ENCODE measurements around the gene STK17B. TPM values are rescaled to one million over a fixed set of nuclear protein-coding genes. Genes with fewer than 3 reads are reported as not detected.

The STK17B gene
- total and polyA plus RNA-seq, 10 of the 15 experiments (the other 5 are each of a cell fraction or from before 2014, with no cell fraction given), result 21.2 to 108 (median 53.7) TPM

- WGBS (ENCODE audit: insufficient coverage, insufficient replicate concordance, low lambda C conversion rate, missing lambda C conversion rate), result 84% methylated on average over 3 of the region's 3 CpGs
- Histone ChIP-seq H3K36me3 (ENCODE audit: control insufficient read depth in 2 of 2, insufficient read depth in 2 of 2, low read length in 1 of 2) (no peaks in the 10 kb centered on the region), H4K20me1 (ENCODE audit: control insufficient read depth, insufficient read depth) (no peaks in the 10 kb centered on the region), H2AFZ (ENCODE audit: control insufficient read depth, low read depth, low read length) (no peak overlapping the region), H3K9ac (ENCODE audit: control insufficient read depth, insufficient read depth, low read length) (no peak overlapping the region), H3K79me2 (ENCODE audit: control insufficient read depth, insufficient read depth, low read length) (no peaks in the 10 kb centered on the region), H3K27ac (ENCODE audit: control insufficient read depth, insufficient read depth) (no peak overlapping the region), H3K9me3 (replicated peaks; ENCODE audit: control insufficient read depth, insufficient read depth, low read length) (no peaks in the 10 kb centered on the region), H3K4me3 (no peak overlapping the region), H3K4me2 (ENCODE audit: control insufficient read depth, insufficient read depth) (no peak overlapping the region), H3K27me3 (replicated peaks in 1 of 2; ENCODE audit: control insufficient read depth in 2 of 2, insufficient read depth in 2 of 2, low read length in 1 of 2) (no peaks in the 10 kb centered on the region), H3K4me1 (ENCODE audit: control insufficient read depth, insufficient read depth, low read length) (peaks cover 17% of the 10 kb centered on the region)
- TF ChIP-seq BCL3 (IDR thresholded peaks at IDR 0.05; ENCODE audit: borderline replicate concordance, insufficient read depth, low read depth, low read length, poor library complexity, severe bottlenecking), result no peak
- TF ChIP-seq ZZZ3 (IDR thresholded peaks at IDR 0.05; ENCODE audit: control insufficient read depth, insufficient read length, low read depth), result no peak
- TF ChIP-seq TCF7 (IDR thresholded peaks at IDR 0.05; ENCODE audit: borderline replicate concordance), result no peak
- TF ChIP-seq USF2 (IDR thresholded peaks at IDR 0.05; ENCODE audit: borderline replicate concordance, low read depth, low read length), result no peak
- TF ChIP-seq STAT3 (IDR thresholded peaks at IDR 0.05; ENCODE audit: low read depth, low read length), result no peak
- no peak for TF ChIP-seq IRF5 (IDR thresholded peaks at IDR 0.05; ENCODE audit: borderline replicate concordance)
- TF ChIP-seq POLR2AphosphoS5 (IDR thresholded peaks at IDR 0.05; ENCODE audit: low read length), result no peak
- no peak for TF ChIP-seq PAX8 (IDR thresholded peaks at IDR 0.05)
- TF ChIP-seq CTCF (IDR thresholded peaks at IDR 0.05 in 2 of 3, conservative IDR thresholded peaks at IDR 0.05 in 1 of 3; ENCODE audit: control insufficient read depth in 2 of 3, extremely low read depth in 1 of 3, insufficient read depth in 1 of 3, low read depth in 3 of 3, low read length in 3 of 3), result no peak
- FAIRE-seq, result no peak
- ChIA-PET CTCF (interaction anchor here (0.7 to 3.1 kb wide), 3 partner anchors 11 to 93 kb away, joined by 3 to 14 read pairs (median 4); no protein-coding TSS in a partner anchor), POLR2A (interaction anchor here (0.6 to 4.0 kb wide), 7 partner anchors 10 to 47 kb away, joined by 3 to 22 read pairs (median 4); no protein-coding TSS in a partner anchor), RAD21 (ENCODE audit: unreplicated experiment) (interaction anchor here (0.7 to 6.3 kb wide), 7 partner anchors 18 to 961 kb away, joined by 3 to 65 read pairs (median 8); no protein-coding TSS in a partner anchor), SMC1A (ENCODE audit: uncharacterized antibody, unreplicated experiment) (interaction anchor here (0.7 to 6.0 kb wide), 14 partner anchors 8 to 107 kb away, joined by 3 to 143 read pairs (median 4); partner anchors contain the start of gene STK17B)
- no peak for ATAC-seq
- intact Hi-C loops (cut with micrococcal nuclease; ENCODE audit: unreplicated experiment), result no loop called here
- in situ Hi-C loops (cut with MboI), result no loop called here
- BruUV-seq (replicated peaks), result no TSS peak
- no peak for DNase-seq (ENCODE audit: low read depth, low spot score)
These were observed 13.5 kb upstream of the STK17B start for GRCh38 chr2:196184921-196185320.

Data from GM12878 (cell line).